NCI-H82 (cell line): Measurements from ENCODE around the gene SMYD5.
A peak's percentile ranks its signal among the peaks of the same experiment; 100 is the strongest.
"Not testable (repeated sequence)": the region's sequence is repeated elsewhere in the genome, so short reads cannot be mapped to it uniquely, and the experiment has no call there.

Experiments used
- DNase-seq: peaks from one replicate; lab custom pipeline; 2025; lab: John Stamatoyannopoulos, UW

SMYD5 gene

GRCh38 chr2:73259704-73260337 is 45.8 kb downstream of the SMYD5 start:
- DNase-seq: no peak

GRCh38 chr2:73260338-73260984 is 46.4 kb downstream of the SMYD5 start:
- DNase-seq: peak; percentile 67

GRCh38 chr2:73262108-73262651 is 48.1 kb downstream of the SMYD5 start:
- DNase-seq: no peak

- DNase-seq: not testable (repeated sequence)
Observed at GRCh38 chr2:73262691-73263429, 48.8 kb downstream of the SMYD5 start.

- DNase-seq: no peak
Observed at GRCh38 chr2:73263540-73264331, 49.7 kb downstream of the SMYD5 start.

- no peak for DNase-seq
Observed at GRCh38 chr2:73264332-73264606, 50.2 kb downstream of the SMYD5 start.

- no peak for DNase-seq
Observed at GRCh38 chr2:73264783-73265182, 50.7 kb downstream of the SMYD5 start.

- no peak for DNase-seq
Observed at GRCh38 chr2:73265298-73266060, 51.4 kb downstream of the SMYD5 start.

- DNase-seq: no peak
Observed at GRCh38 chr2:73266061-73266901, 52.2 kb downstream of the SMYD5 start.

GRCh38 chr2:73267008-73267407 is 53.0 kb downstream of the SMYD5 start:
- DNase-seq: no peak

- DNase-seq: no peak
Observed at GRCh38 chr2:73268366-73268829, 54.4 kb downstream of the SMYD5 start.

- peak; percentile 85 for DNase-seq
Observed at GRCh38 chr2:73268830-73269685, 55.0 kb downstream of the SMYD5 start.

- peak; percentile 58 for DNase-seq
Observed at GRCh38 chr2:73269686-73270465, 55.8 kb downstream of the SMYD5 start.

GRCh38 chr2:73272270-73272669 is 58.2 kb downstream of the SMYD5 start:
- DNase-seq: no peak
